Fibroblast of villous mesenchyme (primary cell): ENCODE data around the gene ABCA7. TPM values are rescaled to one million over a fixed set of nuclear protein-coding genes. Genes with fewer than 3 reads are reported as not detected.

Experiments
- DNase-seq: peaks from one replicate; pipeline ENCODE4 v3.0.0-alpha.2; 2010; ENCODE audit warnings: low read depth
- H3K4me3 ChIP-seq: 2 replicates; pipeline ENCODE4 v1.5.1; 2011; ENCODE audit warnings: low read depth, mild to moderate bottlenecking, low read length
- CTCF ChIP-seq: IDR thresholded peaks from 2 replicates; pipeline ENCODE4 v1.5.1; 2012; ENCODE audit warnings: low read depth, mild to moderate bottlenecking, low read length; ENCODE audit not compliant: insufficient read depth
- total RNA-seq: library from RNA; depleted of rRNA; stranded (reverse); fragments of >200 nt; gene quantifications from 2 replicates; pipeline ENCODE4 v1.2.3, GENCODE V29; 2012

Gene ABCA7
- total RNA-seq, 1 donor: 11.2 TPM

GRCh38 chr19:1076951-1077350 is 37.0 kb downstream of the ABCA7 start:
- no peak overlapping the region for H3K4me3 ChIP-seq
- no peak for DNase-seq
- no peak for TF ChIP-seq CTCF

GRCh38 chr19:1079566-1080111 is 39.7 kb downstream of the ABCA7 start:
- TF ChIP-seq CTCF: no peak
- DNase-seq: no peak
- H3K4me3 ChIP-seq: no peak overlapping the region

GRCh38 chr19:1080360-1081161 is 40.7 kb downstream of the ABCA7 start:
- TF ChIP-seq CTCF: no peak
- no peak for DNase-seq
- no peak overlapping the region for H3K4me3 ChIP-seq

GRCh38 chr19:1081301-1082164 is 41.6 kb downstream of the ABCA7 start:
- no peak for TF ChIP-seq CTCF
- no peak for DNase-seq
- H3K4me3 ChIP-seq: no peak overlapping the region

GRCh38 chr19:1082165-1082927 is 42.4 kb downstream of the ABCA7 start:
- TF ChIP-seq CTCF: no peak
- peak overlapping the region; percentile 60 for H3K4me3 ChIP-seq
- DNase-seq: peak; percentile 90

- H3K4me3 ChIP-seq: peak overlapping the region; percentile 60
- no peak for TF ChIP-seq CTCF
- DNase-seq: no peak
These were observed 43.3 kb downstream of the ABCA7 start for GRCh38 chr19:1082928-1083816.
